ENCODE data around the gene SRPK1.

The SRPK1 gene

DNA sequence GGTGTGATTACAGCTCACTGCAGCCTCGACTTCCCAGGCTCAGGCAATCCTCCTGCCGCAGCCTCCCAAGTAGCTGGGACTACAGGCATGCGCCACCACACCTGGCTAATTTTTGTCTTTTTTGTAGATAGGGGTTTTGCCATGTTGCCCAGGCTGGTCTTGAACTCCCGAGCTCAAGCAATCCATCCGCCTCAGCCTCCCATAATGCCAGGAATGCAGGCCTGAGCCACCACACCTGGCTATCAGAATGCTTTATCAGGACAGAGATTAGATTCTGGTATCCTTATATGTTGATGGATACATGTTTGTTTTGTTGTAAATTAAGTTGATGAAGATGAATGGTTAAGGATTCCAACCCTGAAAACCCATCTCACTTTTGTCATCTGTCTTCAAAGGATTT is 91.6 kb downstream of the SRPK1 start:
- H3K9ac ChIP-seq (ENCODE audit: low read length): no peak overlapping the region
- H2AFZ ChIP-seq (ENCODE audit: low read length): no peak overlapping the region
- no peaks in the 10 kb centered on the region for H3K79me2 ChIP-seq (ENCODE audit: insufficient read depth, low read length)
- TF ChIP-seq, protein P1, sequence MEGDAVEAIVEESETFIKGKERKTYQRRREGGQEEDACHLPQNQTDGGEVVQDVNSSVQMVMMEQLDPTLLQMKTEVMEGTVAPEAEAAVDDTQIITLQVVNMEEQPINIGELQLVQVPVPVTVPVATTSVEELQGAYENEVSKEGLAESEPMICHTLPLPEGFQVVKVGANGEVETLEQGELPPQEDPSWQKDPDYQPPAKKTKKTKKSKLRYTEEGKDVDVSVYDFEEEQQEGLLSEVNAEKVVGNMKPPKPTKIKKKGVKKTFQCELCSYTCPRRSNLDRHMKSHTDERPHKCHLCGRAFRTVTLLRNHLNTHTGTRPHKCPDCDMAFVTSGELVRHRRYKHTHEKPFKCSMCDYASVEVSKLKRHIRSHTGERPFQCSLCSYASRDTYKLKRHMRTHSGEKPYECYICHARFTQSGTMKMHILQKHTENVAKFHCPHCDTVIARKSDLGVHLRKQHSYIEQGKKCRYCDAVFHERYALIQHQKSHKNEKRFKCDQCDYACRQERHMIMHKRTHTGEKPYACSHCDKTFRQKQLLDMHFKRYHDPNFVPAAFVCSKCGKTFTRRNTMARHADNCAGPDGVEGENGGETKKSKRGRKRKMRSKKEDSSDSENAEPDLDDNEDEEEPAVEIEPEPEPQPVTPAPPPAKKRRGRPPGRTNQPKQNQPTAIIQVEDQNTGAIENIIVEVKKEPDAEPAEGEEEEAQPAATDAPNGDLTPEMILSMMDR (IDR thresholded peaks at IDR 0.05; ENCODE audit: low read length): no peak
- no peak for TF ChIP-seq EZH2 (IDR thresholded peaks at IDR 0.05; ENCODE audit: borderline replicate concordance, low read length)
- no peak overlapping the region for H3K27ac ChIP-seq (ENCODE audit: low read depth, low read length, poor library complexity, severe bottlenecking)
- no peaks in the 10 kb centered on the region for H3K4me1 ChIP-seq (ENCODE audit: insufficient read depth, low read length, severe bottlenecking)
- no peaks in the 10 kb centered on the region for H4K20me1 ChIP-seq (ENCODE audit: insufficient read depth, low read length)
- H3K4me2 ChIP-seq (ENCODE audit: low read length): no peak overlapping the region
- H3F3A ChIP-seq (ENCODE audit: insufficient read depth, low read length): no peaks in the 10 kb centered on the region
- H3K36me3 ChIP-seq (ENCODE audit: insufficient read depth, low read length): peaks cover 21% of the 10 kb centered on the region
- no peaks in the 10 kb centered on the region for H3K9me3 ChIP-seq (ENCODE audit: low read length)
- no peaks in the 10 kb centered on the region for H3K9me2 ChIP-seq (ENCODE audit: low read depth, low read length)
- no peaks in the 10 kb centered on the region for H3K27me3 ChIP-seq (ENCODE audit: insufficient read depth, low read length)
- H3K4me3 ChIP-seq (ENCODE audit: low read depth, low read length, poor library complexity, severe bottlenecking): no peak overlapping the region

GRCh38 chr6:35824552-35825192 is 96.2 kb downstream of the SRPK1 start:
- TF ChIP-seq, protein P1 (IDR thresholded peaks at IDR 0.05; ENCODE audit: low read length): no peak
- no peak for TF ChIP-seq EZH2 (IDR thresholded peaks at IDR 0.05; ENCODE audit: borderline replicate concordance, low read length)
- Histone ChIP-seq H3K27ac (ENCODE audit: low read depth, low read length, poor library complexity, severe bottlenecking) (no peak overlapping the region), H3K36me3 (ENCODE audit: insufficient read depth, low read length) (no peaks in the 10 kb centered on the region), H3K27me3 (ENCODE audit: insufficient read depth, low read length) (no peaks in the 10 kb centered on the region), H3K4me1 (ENCODE audit: insufficient read depth, low read length, severe bottlenecking) (no peaks in the 10 kb centered on the region), H3F3A (ENCODE audit: insufficient read depth, low read length) (no peaks in the 10 kb centered on the region), H2AFZ (ENCODE audit: low read length) (no peak overlapping the region), H3K9me2 (ENCODE audit: low read depth, low read length) (no peaks in the 10 kb centered on the region), H3K4me3 (ENCODE audit: low read depth, low read length, poor library complexity, severe bottlenecking) (no peak overlapping the region), H3K9ac (ENCODE audit: low read length) (no peak overlapping the region), H3K79me2 (ENCODE audit: insufficient read depth, low read length) (no peaks in the 10 kb centered on the region), H3K4me2 (ENCODE audit: low read length) (no peak overlapping the region), H3K9me3 (ENCODE audit: low read length) (no peaks in the 10 kb centered on the region), H4K20me1 (ENCODE audit: insufficient read depth, low read length) (no peaks in the 10 kb centered on the region)

DNA sequence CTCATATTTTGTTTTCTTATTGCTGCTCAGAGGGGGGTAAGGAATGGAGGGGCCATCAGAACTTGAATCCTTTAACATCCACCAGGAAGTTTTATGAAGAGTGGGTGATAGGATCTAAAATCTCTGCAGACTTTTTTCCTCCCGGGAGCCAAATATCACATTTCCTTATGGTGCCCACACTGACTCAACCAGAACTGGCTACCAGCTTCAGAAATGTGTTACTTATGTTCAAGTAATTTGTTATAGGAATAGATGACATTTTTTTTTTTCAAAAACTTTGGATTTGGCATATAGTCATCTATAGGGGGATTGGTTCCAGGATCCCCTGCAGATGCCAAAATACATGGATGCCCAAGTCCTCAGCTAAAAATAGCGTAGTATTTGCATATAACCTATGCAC is 97.3 kb downstream of the SRPK1 start:
- Histone ChIP-seq H3K27ac (ENCODE audit: low read depth, low read length, poor library complexity, severe bottlenecking) (no peak overlapping the region), H2AFZ (ENCODE audit: low read length) (no peak overlapping the region), H3K79me2 (ENCODE audit: insufficient read depth, low read length) (no peaks in the 10 kb centered on the region), H4K20me1 (ENCODE audit: insufficient read depth, low read length) (no peaks in the 10 kb centered on the region), H3K4me2 (ENCODE audit: low read length) (no peak overlapping the region), H3K4me1 (ENCODE audit: insufficient read depth, low read length, severe bottlenecking) (no peaks in the 10 kb centered on the region), H3K9ac (ENCODE audit: low read length) (no peak overlapping the region), H3K4me3 (ENCODE audit: low read depth, low read length, poor library complexity, severe bottlenecking) (no peak overlapping the region), H3K27me3 (ENCODE audit: insufficient read depth, low read length) (no peaks in the 10 kb centered on the region), H3K9me2 (ENCODE audit: low read depth, low read length) (no peaks in the 10 kb centered on the region), H3F3A (ENCODE audit: insufficient read depth, low read length) (no peaks in the 10 kb centered on the region), H3K36me3 (ENCODE audit: insufficient read depth, low read length) (no peaks in the 10 kb centered on the region), H3K9me3 (ENCODE audit: low read length) (no peaks in the 10 kb centered on the region)
- TF ChIP-seq, protein P1 (IDR thresholded peaks at IDR 0.05; ENCODE audit: low read length): no peak
- no peak for TF ChIP-seq EZH2 (IDR thresholded peaks at IDR 0.05; ENCODE audit: borderline replicate concordance, low read length)
